Fibroblast of pulmonary artery (primary cell): ENCODE data around the gene ATP1B3.

Experiments used
- DNase-seq: peaks from one replicate; pipeline ENCODE4 v3.0.0-alpha.2; 2010; ENCODE audit warnings: low read depth
- H3K4me3 ChIP-seq: replicated peaks from 2 replicates; pipeline ENCODE4 v1.5.1; 2011; ENCODE audit warnings: low read depth, mild to moderate bottlenecking, control low read depth, low read length, moderate library complexity
- TF ChIP-seq, protein P1 (sequence below): IDR thresholded peaks from 2 replicates; pipeline ENCODE4 v1.5.1; 2011; ENCODE audit warnings: mild to moderate bottlenecking, control low read depth, low read length, inconsistent platforms; ENCODE audit errors: missing control alignments

The ATP1B3 gene

GRCh38 chr3:141929341-141929995 lies 53.0 kb downstream of the ATP1B3 start:
- H3K4me3 ChIP-seq, result no peak overlapping the region
- no peak for DNase-seq
- TF ChIP-seq, protein P1, sequence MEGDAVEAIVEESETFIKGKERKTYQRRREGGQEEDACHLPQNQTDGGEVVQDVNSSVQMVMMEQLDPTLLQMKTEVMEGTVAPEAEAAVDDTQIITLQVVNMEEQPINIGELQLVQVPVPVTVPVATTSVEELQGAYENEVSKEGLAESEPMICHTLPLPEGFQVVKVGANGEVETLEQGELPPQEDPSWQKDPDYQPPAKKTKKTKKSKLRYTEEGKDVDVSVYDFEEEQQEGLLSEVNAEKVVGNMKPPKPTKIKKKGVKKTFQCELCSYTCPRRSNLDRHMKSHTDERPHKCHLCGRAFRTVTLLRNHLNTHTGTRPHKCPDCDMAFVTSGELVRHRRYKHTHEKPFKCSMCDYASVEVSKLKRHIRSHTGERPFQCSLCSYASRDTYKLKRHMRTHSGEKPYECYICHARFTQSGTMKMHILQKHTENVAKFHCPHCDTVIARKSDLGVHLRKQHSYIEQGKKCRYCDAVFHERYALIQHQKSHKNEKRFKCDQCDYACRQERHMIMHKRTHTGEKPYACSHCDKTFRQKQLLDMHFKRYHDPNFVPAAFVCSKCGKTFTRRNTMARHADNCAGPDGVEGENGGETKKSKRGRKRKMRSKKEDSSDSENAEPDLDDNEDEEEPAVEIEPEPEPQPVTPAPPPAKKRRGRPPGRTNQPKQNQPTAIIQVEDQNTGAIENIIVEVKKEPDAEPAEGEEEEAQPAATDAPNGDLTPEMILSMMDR, result no peak

DNA sequence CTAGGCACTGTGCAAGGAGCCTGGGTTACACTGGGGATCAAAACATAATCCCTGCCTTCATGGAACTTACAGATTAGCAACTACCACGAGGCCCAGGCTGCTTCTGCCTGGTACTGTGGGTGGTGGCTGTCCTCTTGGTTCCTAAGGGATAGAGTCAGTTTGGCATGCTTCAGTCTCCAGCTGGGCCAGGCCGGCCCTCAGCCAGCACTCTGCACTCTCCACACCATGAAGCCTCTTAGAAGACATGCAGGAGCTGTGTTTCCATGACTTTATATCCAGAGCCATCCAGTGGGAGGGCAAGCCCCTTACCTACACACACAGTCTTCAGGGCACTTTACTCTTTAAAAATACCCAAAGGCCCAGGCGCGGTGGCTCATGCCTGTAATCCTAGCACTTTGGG lies 54.4 kb downstream of the ATP1B3 start:
- no peak overlapping the region for H3K4me3 ChIP-seq
- DNase-seq, result no peak
- TF ChIP-seq, protein P1, result no peak

- no peak for DNase-seq
- TF ChIP-seq, protein P1, result no peak
- H3K4me3 ChIP-seq, result no peak overlapping the region
These were observed 57.2 kb downstream of the ATP1B3 start for GRCh38 chr3:141933421-141934300.

- H3K4me3 ChIP-seq, result no peak overlapping the region
- TF ChIP-seq, protein P1, result no peak
- no peak for DNase-seq
These were observed 57.9 kb downstream of the ATP1B3 start for GRCh38 chr3:141934354-141934753.

DNA sequence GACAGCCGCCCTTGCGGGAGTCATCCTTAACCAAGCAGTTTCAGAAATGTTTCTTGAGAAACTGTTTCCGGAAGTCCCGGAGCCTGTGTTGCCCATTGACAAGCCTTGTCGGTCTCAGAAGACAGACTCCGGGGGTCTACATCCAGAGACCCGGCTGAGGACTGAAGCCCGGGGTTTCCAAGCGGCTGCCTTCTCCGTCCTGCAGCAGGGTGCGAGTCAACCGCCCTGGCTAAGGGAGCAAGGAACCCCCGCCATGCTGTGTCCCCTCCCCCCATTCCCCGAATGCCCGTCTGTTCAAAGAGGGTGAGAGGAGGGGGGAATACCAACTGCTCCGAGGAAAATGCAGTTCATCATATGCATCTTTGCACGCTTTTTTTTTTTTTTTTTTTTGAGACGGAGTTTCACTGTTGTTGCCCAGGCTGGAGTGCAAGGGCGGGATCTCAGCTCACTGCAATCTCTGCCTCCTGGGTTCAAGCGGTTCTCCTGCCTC lies 61.6 kb downstream of the ATP1B3 start:
- TF ChIP-seq, protein P1, result no peak
- H3K4me3 ChIP-seq, result no peak overlapping the region

GRCh38 chr3:141939759-141940158 lies 63.3 kb downstream of the ATP1B3 start:
- TF ChIP-seq, protein P1, result no peak
- no peak for DNase-seq
- H3K4me3 ChIP-seq, result no peak overlapping the region

More for the DNA sequence above, 61.6 kb downstream of the ATP1B3 start:
- DNase-seq, result no peak
